Muscle of back (tissue), 11 donors: ENCODE data around the gene ALG8. TPM values are rescaled to one million over a fixed set of nuclear protein-coding genes. Genes with fewer than 3 reads are reported as not detected.

ENCODE experiments used
- DNase-seq, 3 donors: peaks; one replicate each; pipeline versions ENCODE4 v3.0.0 to v3.0.0-alpha.2; 2013
- polyA plus RNA-seq, 10 donors: library from polyadenylated mRNA; unstranded; fragments of 120-200 nt; gene quantifications; one replicate each; pipeline ENCODE4 v1.2.1, GENCODE V29; 2013; ENCODE audit not compliant: insufficient read length in 10 of 10

Gene ALG8
- polyA plus RNA-seq, 10 donors: 18.4 to 35.3 (median 25.6) TPM

- DNase-seq: peak in 1 of 3 donors; percentile 45
Observed at GRCh38 chr11:78161962-78162371, 22.5 kb upstream of the ALG8 start.

DNA sequence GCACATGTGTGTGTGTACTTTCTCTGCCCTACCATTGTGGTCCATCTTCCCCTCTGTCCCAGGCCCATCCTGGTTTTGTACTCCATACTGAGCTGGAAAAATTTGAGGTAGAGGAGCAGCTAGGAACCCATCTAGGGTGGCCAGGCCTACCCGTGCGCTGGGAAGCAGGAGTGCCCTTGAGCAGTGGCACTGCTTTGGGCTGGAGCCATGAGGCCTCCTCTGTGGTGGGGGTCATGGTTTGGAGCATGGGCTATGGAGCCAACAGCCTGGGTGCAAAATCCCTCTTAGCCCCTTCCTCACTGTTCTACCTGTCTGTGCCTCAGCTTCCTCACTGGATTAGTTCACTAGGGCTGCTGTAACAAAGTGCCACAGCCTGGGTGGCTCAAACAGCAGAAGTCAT lies 21.9 kb upstream of the ALG8 start:
- no peak for DNase-seq

DNA sequence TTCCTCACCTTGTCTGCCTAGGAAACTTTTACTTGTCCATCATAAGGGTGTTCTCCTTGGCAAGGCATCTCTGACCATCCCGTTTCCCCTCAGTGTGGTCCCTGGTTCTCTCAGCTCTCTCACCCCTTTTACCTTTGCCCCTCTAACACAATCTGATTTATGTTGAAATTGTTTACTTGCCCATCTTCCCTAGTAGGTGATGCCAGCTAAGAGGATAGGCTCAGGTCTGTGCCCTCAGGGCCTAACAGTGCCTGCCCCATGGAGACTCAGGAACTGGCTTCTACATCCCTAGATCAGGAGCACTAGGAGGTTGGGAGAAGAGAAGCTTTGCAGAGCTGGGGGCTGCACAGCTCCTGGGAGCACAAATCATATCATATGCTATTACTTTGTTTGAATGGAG lies 21.1 kb upstream of the ALG8 start:
- DNase-seq: no peak

- DNase-seq: no peak
Observed at GRCh38 chr11:78158987-78159652, 19.7 kb upstream of the ALG8 start.

DNA sequence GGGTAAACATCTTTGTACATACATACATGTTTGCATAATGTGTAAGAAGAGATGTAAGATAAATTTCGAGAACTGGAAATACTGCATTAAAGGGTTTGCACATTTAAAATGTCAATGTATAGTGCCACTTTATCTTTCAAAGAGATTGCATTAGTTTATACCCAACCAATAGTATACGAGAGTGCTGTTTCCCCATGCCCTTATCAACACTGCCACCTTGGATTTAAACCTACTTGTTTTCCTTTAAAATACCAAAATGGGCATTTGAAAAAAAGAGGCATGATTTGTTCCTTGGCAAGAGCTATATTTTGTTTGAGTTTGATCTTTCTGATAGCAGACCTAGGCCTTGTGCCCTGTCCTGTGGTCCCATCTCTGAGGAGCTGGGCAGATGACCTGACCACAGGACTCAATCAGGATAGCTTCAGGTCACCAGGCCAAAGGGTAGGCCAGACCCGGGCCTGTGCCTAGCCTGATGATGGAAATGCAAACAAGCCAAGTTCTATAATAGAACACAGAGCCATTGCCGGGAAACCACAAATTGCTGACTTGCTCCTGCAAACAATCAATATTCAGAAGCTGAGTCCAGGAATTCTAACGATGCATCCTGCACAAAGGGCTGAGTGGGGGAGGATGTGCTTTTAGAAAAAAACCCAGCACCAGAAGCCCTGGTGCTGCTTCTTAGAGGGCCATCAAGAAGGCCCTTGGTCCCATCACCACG lies 16.9 kb upstream of the ALG8 start:
- peak in 1 of 3 donors; percentile 13 for DNase-seq

DNA sequence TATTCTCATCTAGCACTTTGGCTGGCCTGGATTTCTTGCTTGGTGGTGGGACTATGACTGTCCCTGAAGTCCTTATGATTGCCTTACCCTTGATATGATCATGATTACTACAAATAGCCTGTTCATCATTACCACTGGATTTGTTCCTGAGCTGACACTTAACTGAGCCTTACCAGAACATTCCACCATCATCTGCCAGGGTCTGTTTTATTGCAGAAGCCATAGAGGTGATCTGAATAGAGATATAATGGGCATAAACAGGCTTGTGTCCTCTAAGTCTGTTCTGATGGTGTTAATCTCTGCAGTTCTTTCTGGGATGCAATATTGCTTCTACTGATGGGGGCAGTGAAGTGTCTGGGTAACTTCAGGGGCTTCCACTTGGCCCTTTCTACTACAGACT lies 12.4 kb upstream of the ALG8 start:
- no peak for DNase-seq

DNA sequence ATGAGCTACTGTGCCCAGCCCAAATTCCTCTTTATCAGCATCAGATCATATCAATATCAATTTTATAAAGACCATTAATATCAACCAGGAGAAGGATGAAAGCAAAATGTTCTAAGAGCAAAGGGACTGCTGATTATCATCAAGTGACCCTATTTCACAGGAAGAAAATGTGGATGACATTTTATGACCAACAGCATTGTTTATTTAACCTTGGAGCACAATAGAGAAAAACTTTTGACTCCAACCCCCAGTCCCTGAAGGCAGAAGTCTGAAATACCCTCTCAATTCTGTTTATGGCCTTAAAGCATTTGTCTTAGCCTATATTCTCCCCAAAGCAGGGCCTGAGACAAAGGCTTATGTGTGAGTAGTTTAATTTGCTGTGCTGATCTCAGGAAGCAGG lies 11.3 kb upstream of the ALG8 start:
- DNase-seq: no peak

DNA sequence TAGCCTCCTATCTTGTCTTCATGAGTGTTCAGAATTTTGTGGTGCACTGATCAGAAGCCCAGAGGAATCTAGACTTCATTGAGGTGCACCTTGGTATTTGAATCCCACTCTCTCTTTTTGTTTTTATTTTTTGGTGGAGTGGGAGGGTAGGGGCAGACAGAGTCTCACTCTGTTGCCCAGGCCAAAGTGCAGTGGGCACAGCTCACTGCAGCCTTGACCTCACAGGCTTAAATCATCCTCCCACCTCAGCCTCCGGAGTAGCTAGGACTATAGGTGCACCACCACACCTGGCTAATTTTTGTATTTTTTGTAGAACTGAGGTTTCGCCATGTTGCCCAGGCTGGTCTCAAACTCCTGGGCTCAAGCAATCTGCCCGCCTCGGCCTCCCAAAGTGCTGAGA lies 10.9 kb upstream of the ALG8 start:
- DNase-seq: no peak

- DNase-seq: peak in 1 of 3 donors; percentile 13
Observed at GRCh38 chr11:78149646-78150045, 10.2 kb upstream of the ALG8 start.

- no peak for DNase-seq
Observed at GRCh38 chr11:78147807-78148206, 8.4 kb upstream of the ALG8 start.

DNA sequence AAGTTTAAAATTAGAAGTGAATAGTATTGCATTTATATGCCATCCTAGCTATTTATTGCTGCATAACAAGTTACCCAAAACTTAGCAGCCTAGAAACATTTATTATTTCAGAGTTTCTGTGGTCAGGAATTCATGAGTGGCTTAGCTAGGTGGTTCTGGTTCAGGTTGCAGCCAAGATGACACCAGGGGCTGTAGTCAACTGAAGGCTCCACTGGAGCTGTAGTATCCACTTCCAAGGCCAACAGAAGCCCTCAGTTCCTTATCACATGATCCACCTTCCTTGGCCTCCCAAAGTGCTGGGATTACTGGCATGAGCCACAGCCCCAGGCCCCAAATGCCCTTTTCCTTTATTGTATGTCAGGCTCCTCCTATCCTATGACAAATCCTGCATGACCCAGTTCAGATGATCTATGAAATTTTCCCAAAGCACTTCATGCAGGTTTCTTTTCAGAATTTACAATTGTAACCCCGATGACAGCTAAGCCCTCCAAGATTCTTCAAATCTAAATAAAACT lies 6.1 kb upstream of the ALG8 start:
- DNase-seq: no peak

DNA sequence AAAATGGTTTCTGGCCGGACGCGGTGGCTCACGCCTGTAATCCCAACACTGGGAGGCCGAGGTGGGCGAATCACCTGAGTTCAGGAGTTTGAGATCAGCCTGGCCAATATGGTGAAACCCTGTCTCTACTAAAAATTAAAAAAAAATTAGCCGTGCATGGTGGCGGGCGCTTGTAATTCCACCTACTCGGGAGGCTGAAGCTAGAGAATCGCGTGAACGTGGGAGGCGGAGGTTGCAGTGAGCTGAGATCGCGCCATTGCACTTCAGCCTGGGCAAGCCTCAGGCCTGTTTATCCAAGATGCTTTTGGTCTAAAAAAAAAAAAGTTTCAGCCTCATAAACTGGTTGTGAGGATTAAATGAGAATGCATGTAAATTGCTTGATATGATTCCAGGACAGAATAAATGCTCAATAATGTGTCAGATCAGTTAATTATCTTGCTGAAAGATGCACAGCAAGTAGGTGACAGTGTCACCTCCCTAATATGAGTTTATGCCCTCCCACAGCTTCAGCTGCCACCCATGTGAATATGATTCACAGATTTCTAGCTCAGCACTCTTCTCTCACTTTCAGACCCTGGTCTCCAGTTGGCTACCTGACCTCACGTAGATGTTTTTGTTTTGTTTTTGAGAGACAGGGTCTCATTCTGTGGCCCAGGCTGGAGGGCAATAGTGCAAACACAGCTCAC lies 1.1 kb upstream of the ALG8 start:
- no peak for DNase-seq

DNA sequence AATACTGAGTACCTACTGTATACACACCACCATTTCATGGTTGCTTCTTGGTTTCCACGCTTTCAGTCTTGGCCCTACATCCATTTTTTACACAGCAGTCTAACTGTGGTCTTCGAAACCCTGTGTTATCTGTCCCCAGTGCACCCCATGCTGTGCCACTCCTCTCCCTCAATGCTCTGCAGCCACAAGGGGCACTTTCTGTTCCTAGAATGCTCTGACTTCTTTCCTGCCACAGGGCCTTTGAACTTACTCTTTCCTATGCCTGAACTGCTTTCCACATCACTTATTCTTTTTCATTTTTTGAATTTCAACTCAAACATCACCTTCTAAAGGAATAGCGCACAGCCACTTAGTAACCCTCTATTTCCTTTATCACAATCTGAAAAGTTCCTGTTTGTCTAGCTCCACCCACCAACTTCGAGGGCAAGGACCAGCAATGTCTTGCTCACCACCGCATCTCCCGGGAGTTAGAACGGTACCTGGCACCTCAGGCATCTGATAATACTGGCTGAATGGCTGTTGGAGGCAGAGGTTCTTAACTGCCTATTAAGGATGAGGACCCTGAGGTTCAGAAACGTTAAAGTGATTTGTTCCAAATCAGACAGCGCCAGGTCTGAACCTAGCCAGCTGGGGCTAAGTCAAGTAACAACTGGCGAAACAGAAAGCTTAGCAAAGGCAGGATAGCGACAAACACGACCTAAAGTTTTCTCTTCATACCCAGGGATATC lies 568 bp downstream of the ALG8 start:
- peak in 1 of 3 donors; percentile 6 for DNase-seq

DNA sequence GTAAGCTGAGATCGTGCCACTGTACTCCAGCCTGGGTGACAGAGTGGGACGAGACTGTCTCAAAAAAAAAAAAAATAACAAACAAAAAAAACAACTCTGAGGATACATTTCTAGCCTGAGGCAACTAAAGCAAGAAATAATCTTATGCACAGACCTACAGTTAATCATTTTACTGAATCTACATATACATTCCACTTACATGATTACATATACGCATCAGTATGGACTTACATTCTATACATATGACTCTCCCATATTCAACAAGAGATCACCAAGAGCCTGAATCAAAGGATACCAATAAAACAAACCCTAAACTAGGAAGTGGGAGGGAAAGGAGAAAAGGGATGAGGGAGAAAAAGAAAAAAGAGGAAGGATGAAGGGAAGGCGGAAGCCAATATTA lies 1.1 kb downstream of the ALG8 start:
- DNase-seq: peak in 1 of 3 donors; percentile 11

DNA sequence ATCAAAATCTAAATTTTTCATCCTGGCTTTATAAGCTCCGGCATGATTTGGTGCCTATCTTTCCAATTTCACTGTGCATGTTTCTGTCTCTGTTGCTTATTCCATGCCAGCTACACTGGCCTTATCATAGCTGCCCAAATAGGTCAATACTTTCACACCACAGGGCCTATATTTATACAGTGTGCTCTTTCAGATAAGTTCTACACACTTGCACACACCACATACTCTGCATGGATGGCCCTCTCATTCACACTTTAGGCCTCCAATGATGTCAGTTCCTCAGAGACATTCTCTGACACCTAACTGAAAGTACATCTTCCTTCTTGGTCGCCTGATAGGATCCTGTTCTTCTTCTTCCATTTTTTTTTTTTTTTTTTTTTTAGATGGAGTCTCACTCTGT lies 7.0 kb downstream of the ALG8 start:
- DNase-seq: no peak

DNA sequence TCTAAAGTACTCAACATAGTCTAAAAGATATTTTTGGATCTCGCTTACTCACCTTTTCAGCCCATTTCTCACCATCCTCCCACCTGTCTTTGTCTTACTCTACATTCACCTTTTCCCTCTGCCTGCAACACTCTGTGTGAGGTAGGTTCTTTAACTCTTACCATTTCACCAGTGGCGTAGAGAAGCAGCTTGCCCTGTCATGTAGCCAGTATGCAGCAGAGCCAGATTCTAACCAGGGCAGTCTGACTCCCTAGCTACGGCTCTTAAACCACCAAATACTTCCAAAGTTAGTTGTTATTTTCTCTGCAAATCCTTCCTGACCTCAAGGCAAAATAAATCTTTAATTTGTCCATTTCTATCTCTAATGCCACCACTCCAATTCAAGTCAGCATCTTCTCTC lies 7.5 kb downstream of the ALG8 start:
- DNase-seq: no peak

DNA sequence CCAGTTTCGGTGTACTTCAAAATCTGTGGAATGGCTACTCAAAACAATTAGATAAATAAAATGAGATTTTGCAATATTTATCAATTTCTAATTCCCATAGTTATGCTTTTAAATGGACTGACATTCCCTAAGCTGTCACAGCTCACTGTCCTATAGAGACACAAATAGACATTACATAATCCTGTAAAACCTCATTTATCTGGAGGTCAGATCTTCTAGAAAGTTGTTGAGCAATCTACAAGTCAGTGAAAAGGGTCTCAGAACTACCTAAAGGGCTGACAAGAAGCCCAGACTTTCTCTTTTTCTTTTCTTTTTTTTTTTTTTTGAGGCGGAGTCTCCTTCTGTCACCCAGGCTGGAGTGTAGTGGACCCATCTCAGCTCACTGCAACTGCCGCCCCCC lies 12.0 kb downstream of the ALG8 start:
- DNase-seq: no peak

- no peak for DNase-seq
Observed at GRCh38 chr11:78112582-78113275, 26.7 kb downstream of the ALG8 start.

DNA sequence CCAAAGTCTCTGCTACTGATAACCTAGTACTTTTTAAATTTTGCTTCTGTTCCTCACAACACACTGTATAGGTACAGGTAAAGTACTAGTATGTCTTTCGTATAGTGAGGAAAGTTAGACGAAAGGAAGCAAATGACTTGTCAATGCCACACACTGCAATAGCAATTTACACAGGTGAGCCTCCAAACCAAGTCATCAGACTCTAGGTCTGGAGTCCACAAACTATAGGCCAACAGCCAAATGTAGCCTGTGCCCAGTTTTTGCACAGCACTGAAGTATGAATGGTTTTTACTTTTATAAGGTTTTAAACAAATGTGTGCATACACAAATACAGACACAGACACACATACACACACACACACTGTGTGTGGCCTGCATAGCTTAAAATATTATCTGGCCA lies 28.1 kb downstream of the ALG8 start:
- DNase-seq: no peak

- no peak for DNase-seq
Observed at GRCh38 chr11:78110830-78111229, 28.6 kb downstream of the ALG8 start.

GRCh38 chr11:78110351-78110750 lies 29.1 kb downstream of the ALG8 start:
- no peak for DNase-seq
